IMR-90 (cell line): ENCODE results near the gene UBE2M.

Experiments used
- BHLHE40 ChIP-seq: fragments of 150-350 bp; IDR thresholded peaks from 2 replicates; pipeline ENCODE4 v1.6.1; 2016; ENCODE audit warnings: mild to moderate bottlenecking, low read depth, low read length
- CHD1 ChIP-seq: IDR thresholded peaks from 2 replicates; pipeline ENCODE4 v1.6.1; 2012; ENCODE audit warnings: low read depth, low read length, improper control_type of control experiment
- FOS ChIP-seq: fragments of 150-350 bp; IDR thresholded peaks from 2 replicates; pipeline ENCODE4 v1.6.1; 2016; ENCODE audit warnings: low read depth, low read length
- MXI1 ChIP-seq: IDR thresholded peaks from 2 replicates; pipeline ENCODE4 v1.6.1; 2012; ENCODE audit warnings: low read depth, mild to moderate bottlenecking, low read length, moderate library complexity, borderline replicate concordance
- POLR2A ChIP-seq: IDR thresholded peaks from 2 replicates; pipeline ENCODE4 v1.6.1; 2012; ENCODE audit warnings: mild to moderate bottlenecking, low read depth, low read length
- RAD21 ChIP-seq: IDR thresholded peaks from 2 replicates; pipeline ENCODE4 v1.6.1; 2012; ENCODE audit warnings: low read length, improper control_type of control experiment
- TF ChIP-seq, protein P1 (sequence below): conservative IDR thresholded peaks from 2 replicates; pipeline ENCODE4 v1.5.1; 2012; ENCODE audit warnings: mild to moderate bottlenecking, low read depth, low read length, improper control_type of control experiment
- TF ChIP-seq, protein P2 (sequence below): fragments of 150-350 bp; IDR thresholded peaks from 2 replicates; pipeline ENCODE4 v1.6.1; 2016; ENCODE audit warnings: low read depth, mild to moderate bottlenecking, low read length, moderate library complexity, borderline replicate concordance

DNA sequence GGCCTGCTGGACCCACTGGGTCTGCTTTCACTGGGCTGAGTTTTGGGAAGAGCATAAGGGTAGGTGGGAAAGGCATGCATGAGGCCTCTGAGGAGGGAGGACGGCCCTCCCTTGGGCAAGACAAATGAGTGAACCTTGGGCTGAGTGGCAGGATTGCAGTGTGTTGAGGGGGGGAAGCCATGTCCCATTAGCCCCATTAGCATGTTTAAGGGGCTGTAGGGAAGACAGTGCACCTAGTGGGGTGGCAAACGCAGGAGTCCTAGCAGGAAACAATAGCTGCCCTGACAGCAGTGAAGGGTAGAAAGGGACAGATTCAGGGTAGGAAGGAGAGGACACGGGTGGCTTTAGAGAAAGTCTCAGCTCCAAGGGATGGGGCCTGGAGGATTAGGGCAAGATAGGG lies 35.7 kb downstream of the UBE2M start:
- no peak for TF ChIP-seq POLR2A
- TF ChIP-seq, protein P1, sequence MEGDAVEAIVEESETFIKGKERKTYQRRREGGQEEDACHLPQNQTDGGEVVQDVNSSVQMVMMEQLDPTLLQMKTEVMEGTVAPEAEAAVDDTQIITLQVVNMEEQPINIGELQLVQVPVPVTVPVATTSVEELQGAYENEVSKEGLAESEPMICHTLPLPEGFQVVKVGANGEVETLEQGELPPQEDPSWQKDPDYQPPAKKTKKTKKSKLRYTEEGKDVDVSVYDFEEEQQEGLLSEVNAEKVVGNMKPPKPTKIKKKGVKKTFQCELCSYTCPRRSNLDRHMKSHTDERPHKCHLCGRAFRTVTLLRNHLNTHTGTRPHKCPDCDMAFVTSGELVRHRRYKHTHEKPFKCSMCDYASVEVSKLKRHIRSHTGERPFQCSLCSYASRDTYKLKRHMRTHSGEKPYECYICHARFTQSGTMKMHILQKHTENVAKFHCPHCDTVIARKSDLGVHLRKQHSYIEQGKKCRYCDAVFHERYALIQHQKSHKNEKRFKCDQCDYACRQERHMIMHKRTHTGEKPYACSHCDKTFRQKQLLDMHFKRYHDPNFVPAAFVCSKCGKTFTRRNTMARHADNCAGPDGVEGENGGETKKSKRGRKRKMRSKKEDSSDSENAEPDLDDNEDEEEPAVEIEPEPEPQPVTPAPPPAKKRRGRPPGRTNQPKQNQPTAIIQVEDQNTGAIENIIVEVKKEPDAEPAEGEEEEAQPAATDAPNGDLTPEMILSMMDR = no peak
- no peak for TF ChIP-seq FOS
- no peak for TF ChIP-seq MXI1
- TF ChIP-seq RAD21 = no peak
- TF ChIP-seq, protein P2, sequence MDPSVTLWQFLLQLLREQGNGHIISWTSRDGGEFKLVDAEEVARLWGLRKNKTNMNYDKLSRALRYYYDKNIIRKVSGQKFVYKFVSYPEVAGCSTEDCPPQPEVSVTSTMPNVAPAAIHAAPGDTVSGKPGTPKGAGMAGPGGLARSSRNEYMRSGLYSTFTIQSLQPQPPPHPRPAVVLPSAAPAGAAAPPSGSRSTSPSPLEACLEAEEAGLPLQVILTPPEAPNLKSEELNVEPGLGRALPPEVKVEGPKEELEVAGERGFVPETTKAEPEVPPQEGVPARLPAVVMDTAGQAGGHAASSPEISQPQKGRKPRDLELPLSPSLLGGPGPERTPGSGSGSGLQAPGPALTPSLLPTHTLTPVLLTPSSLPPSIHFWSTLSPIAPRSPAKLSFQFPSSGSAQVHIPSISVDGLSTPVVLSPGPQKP = no peak
- no peak for TF ChIP-seq BHLHE40
- TF ChIP-seq CHD1 = no peak
